Measurements from ENCODE around the gene RNASEH2A. TPM values are rescaled to one million over a fixed set of nuclear protein-coding genes. Genes with fewer than 3 reads are reported as not detected.

Gene RNASEH2A
- total RNA-seq, 1 donor from 2014 or later, result 10.8 TPM

- intact Hi-C loops (cut with DNase I), result no loop called here
- H3K9me3 ChIP-seq, result no peaks in the 10 kb centered on the region
- H3K27ac ChIP-seq, result no peak overlapping the region
- H3K27me3 ChIP-seq, result no peaks in the 10 kb centered on the region
- H3K36me3 ChIP-seq, result no peaks in the 10 kb centered on the region
- H3K4me3 ChIP-seq, result no peak overlapping the region
- TF ChIP-seq POLR2A (IDR thresholded peaks at IDR 0.05), result no peak
- TF ChIP-seq CTCF (IDR thresholded peaks at IDR 0.05), result no peak
- TF ChIP-seq POLR2AphosphoS5 (IDR thresholded peaks at IDR 0.05; ENCODE audit: insufficient read depth in 1 of 2, low read depth in 1 of 2), result no peak
- DNase-seq (ENCODE audit: extremely low spot score in 2 of 2), result no peak
- H3K4me1 ChIP-seq, result no peaks in the 10 kb centered on the region
Measured at GRCh38 chr19:12825254-12826131, 19.1 kb downstream of the RNASEH2A start.

- Histone ChIP-seq H3K27me3 (peaks cover 10% of the 10 kb centered on the region), H3K27ac (no peak overlapping the region), H3K9me3 (no peaks in the 10 kb centered on the region), H3K4me3 (no peak overlapping the region), H3K36me3 (no peaks in the 10 kb centered on the region), H3K4me1 (peaks cover 6% of the 10 kb centered on the region)
- TF ChIP-seq POLR2A (IDR thresholded peaks at IDR 0.05) (no peak), POLR2AphosphoS5 (IDR thresholded peaks at IDR 0.05; ENCODE audit: insufficient read depth in 1 of 2, low read depth in 1 of 2) (no peak), CTCF (IDR thresholded peaks at IDR 0.05) (no peak)
- no peak for DNase-seq (ENCODE audit: extremely low spot score in 2 of 2)
- intact Hi-C loops (cut with DNase I), result no loop called here
Measured at GRCh38 chr19:12828494-12828893, 22.1 kb downstream of the RNASEH2A start.

GRCh38 chr19:12833418-12833737 lies 27.0 kb downstream of the RNASEH2A start:
- peak overlapping the region in 1 of 2 donors; percentile 41 for H3K4me3 ChIP-seq
- H3K27me3 ChIP-seq, result peaks cover 28% of the 10 kb centered on the region
- intact Hi-C loops (cut with DNase I), result no loop called here
- H3K9me3 ChIP-seq, result no peaks in the 10 kb centered on the region
- no peak for TF ChIP-seq CTCF (IDR thresholded peaks at IDR 0.05)
- no peak for TF ChIP-seq POLR2AphosphoS5 (IDR thresholded peaks at IDR 0.05; ENCODE audit: insufficient read depth in 1 of 2, low read depth in 1 of 2)
- TF ChIP-seq POLR2A (IDR thresholded peaks at IDR 0.05), result no peak
- H3K27ac ChIP-seq, result no peak overlapping the region
- peaks cover 17% of the 10 kb centered on the region for H3K4me1 ChIP-seq
- no peak for DNase-seq (ENCODE audit: extremely low spot score in 2 of 2)
- H3K36me3 ChIP-seq, result no peaks in the 10 kb centered on the region

- no peak for DNase-seq (ENCODE audit: extremely low spot score in 2 of 2)
- TF ChIP-seq POLR2A (IDR thresholded peaks at IDR 0.05) (no peak), POLR2AphosphoS5 (IDR thresholded peaks at IDR 0.05; ENCODE audit: insufficient read depth in 1 of 2, low read depth in 1 of 2) (no peak), CTCF (IDR thresholded peaks at IDR 0.05) (no peak)
- H3K27ac ChIP-seq, result no peak overlapping the region
- peaks cover 22% of the 10 kb centered on the region for H3K4me1 ChIP-seq
- H3K4me3 ChIP-seq, result peak overlapping the region; percentile 41 to 43
- H3K36me3 ChIP-seq, result no peaks in the 10 kb centered on the region
- intact Hi-C loops (cut with DNase I), result no loop called here
- H3K27me3 ChIP-seq, result peaks cover 33% of the 10 kb centered on the region
- no peaks in the 10 kb centered on the region for H3K9me3 ChIP-seq
Measured at GRCh38 chr19:12833738-12834565, 27.6 kb downstream of the RNASEH2A start.
